Upper lobe of left lung (tissue), 4 donors: ENCODE results near the gene TAL2.

Experiments
- CTCF ChIP-seq, 6 experiments: fragments of 450-650 bp in 4 of 6; fragments of 200-600 bp in 2 of 6; sonication (generic) in 2 of 6; IDR thresholded peaks; one replicate each; pipeline ENCODE4 v1.5.1; 2016 to 2019; ENCODE audit warnings: antibody characterized with exemption in 6 of 6
- EP300 ChIP-seq, 4 donors: sonication (generic); formaldehyde crosslinking; IDR thresholded peaks; one replicate each; pipeline ENCODE4 v1.5.1; 2017; ENCODE audit warnings: antibody characterized with exemption in 4 of 4, control low read depth in 2 of 4
- POLR2A ChIP-seq, 4 donors: fragments of 450-650 bp; IDR thresholded peaks; one replicate each; pipeline ENCODE4 v1.5.1; 2016 to 2017; ENCODE audit warnings: antibody characterized with exemption in 4 of 4, mild to moderate bottlenecking in 2 of 4
- POLR2AphosphoS5 ChIP-seq, 2 donors: sonication (generic); formaldehyde crosslinking; IDR thresholded peaks; one replicate each; pipeline ENCODE4 v1.5.1; 2017; ENCODE audit warnings: antibody characterized with exemption in 2 of 2

GRCh38 chr9:105643795-105644194, 18.5 kb upstream of the TAL2 start:
- TF ChIP-seq CTCF (IDR thresholded peaks at IDR 0.05), result no peak
- no peak for TF ChIP-seq POLR2A (IDR thresholded peaks at IDR 0.05)
- TF ChIP-seq POLR2AphosphoS5 (IDR thresholded peaks at IDR 0.05), result no peak
- no peak for TF ChIP-seq EP300 (IDR thresholded peaks at IDR 0.05)
